ENCODE data around the gene SLC39A5. TPM values are rescaled to one million over a fixed set of nuclear protein-coding genes. Genes with fewer than 3 reads are reported as not detected.

SLC39A5 gene
- polyA plus RNA-seq, 1 donor from 2014 or later = 0.33 TPM

- Histone ChIP-seq H3F3A (ENCODE audit: insufficient read depth, low read length, poor library complexity, severe bottlenecking) (no peaks in the 10 kb centered on the region), H3K9me2 (ENCODE audit: insufficient read depth, low read length) (no peaks in the 10 kb centered on the region), H3K9ac (ENCODE audit: low read length) (no peak overlapping the region), H3K27me3 (ENCODE audit: insufficient read depth, low read depth, low read length) (no peaks in the 10 kb centered on the region), H3K4me3 (ENCODE audit: low read length) (no peak overlapping the region), H3K27ac (ENCODE audit: low read length) (no peak overlapping the region), H3K4me2 (ENCODE audit: low read length) (no peak overlapping the region), H2AFZ (ENCODE audit: low read depth, low read length) (no peak overlapping the region), H3K79me2 (replicated peaks; ENCODE audit: insufficient read depth, low read length) (peaks cover 4% of the 10 kb centered on the region), H3K36me3 (ENCODE audit: insufficient read depth, low read length) (no peaks in the 10 kb centered on the region), H3K9me3 (ENCODE audit: low read length) (no peaks in the 10 kb centered on the region), H4K20me1 (ENCODE audit: insufficient read depth) (no peaks in the 10 kb centered on the region)
- TF ChIP-seq POLR2AphosphoS5 (IDR thresholded peaks at IDR 0.05) (no peak), REST (IDR thresholded peaks at IDR 0.05; ENCODE audit: borderline replicate concordance) (no peak), EP300 (conservative IDR thresholded peaks at IDR 0.05; ENCODE audit: poor library complexity, severe bottlenecking) (no peak), CTCF (IDR thresholded peaks at IDR 0.05; ENCODE audit: poor library complexity, severe bottlenecking) (no peak), SMC3 (conservative IDR thresholded peaks at IDR 0.05; ENCODE audit: poor library complexity) (no peak), TAF1 (IDR thresholded peaks at IDR 0.05; ENCODE audit: low read depth) (no peak)
Measured at GRCh38 chr12:56286044-56286830, 56.4 kb downstream of the SLC39A5 start.

Other genes starting within 250 kb of the SLC39A5 start
- 13.1 and 20.4 TPM in 2 replicates for gene SUOX, start 232.8 kb upstream of the SLC39A5 start, polyA plus RNA-seq
- 4.8 and 5.0 TPM in 2 replicates for gene IKZF4, start 209.0 kb upstream of the SLC39A5 start, polyA plus RNA-seq
- gene RPS26, start 188.1 kb upstream of the SLC39A5 start, polyA plus RNA-seq = 598 and 686 TPM in 2 replicates
- 0.58 and 0.78 TPM in 2 replicates for gene ERBB3, start 149.9 kb upstream of the SLC39A5 start, polyA plus RNA-seq
- gene PA2G4, start 125.5 kb upstream of the SLC39A5 start, polyA plus RNA-seq = 109 and 115 TPM in 2 replicates
- gene RPL41, start 113.4 kb upstream of the SLC39A5 start, polyA plus RNA-seq = 1,970 and 2,186 TPM in 2 replicates
- gene ZC3H10, start 111.8 kb upstream of the SLC39A5 start, polyA plus RNA-seq = 6.7 and 11.3 TPM in 2 replicates
- 19.6 and 25.1 TPM in 2 replicates for gene ESYT1, start 101.8 kb upstream of the SLC39A5 start, polyA plus RNA-seq
- gene MYL6B, start 77.5 kb upstream of the SLC39A5 start, polyA plus RNA-seq = 369 and 376 TPM in 2 replicates
- 2,918 and 3,234 TPM in 2 replicates for gene MYL6, start 71.7 kb upstream of the SLC39A5 start, polyA plus RNA-seq
- gene SMARCC2, start 40.6 kb upstream of the SLC39A5 start, polyA plus RNA-seq = 85.6 and 93.2 TPM in 2 replicates
- 87.9 and 108 TPM in 2 replicates for gene RNF41, start 8.1 kb upstream of the SLC39A5 start, polyA plus RNA-seq
- gene NABP2, start 5.7 kb upstream of the SLC39A5 start, polyA plus RNA-seq = 54.3 and 79.1 TPM in 2 replicates
- 7.3 and 8.3 TPM in 2 replicates for gene ANKRD52, start 28.3 kb downstream of the SLC39A5 start, polyA plus RNA-seq
- 56.5 and 62.4 TPM in 2 replicates for gene COQ10A, start 36.9 kb downstream of the SLC39A5 start, polyA plus RNA-seq
- 65.7 and 101 TPM in 2 replicates for gene CS, start 70.3 kb downstream of the SLC39A5 start, polyA plus RNA-seq
- gene CNPY2, start 85.9 kb downstream of the SLC39A5 start, polyA plus RNA-seq = 169 and 175 TPM in 2 replicates
- gene PAN2, start 103.9 kb downstream of the SLC39A5 start, polyA plus RNA-seq = 63.0 and 80.1 TPM in 2 replicates
- gene IL23A, start 108.8 kb downstream of the SLC39A5 start, polyA plus RNA-seq = 0.31 TPM in 1 of 2 replicates, not detected in the other
- 88.2 and 99.3 TPM in 2 replicates for gene STAT2, start 130.1 kb downstream of the SLC39A5 start, polyA plus RNA-seq
- gene APOF, start 132.8 kb downstream of the SLC39A5 start, polyA plus RNA-seq = not detected in 2 replicates
- 2.5 and 4.4 TPM in 2 replicates for gene TIMELESS, start 219.4 kb downstream of the SLC39A5 start, polyA plus RNA-seq
- gene MIP, start 224.6 kb downstream of the SLC39A5 start, polyA plus RNA-seq = not detected in 2 replicates
- 1.8 and 2.1 TPM in 2 replicates for gene SPRYD4, start 238.5 kb downstream of the SLC39A5 start, polyA plus RNA-seq